HG03066 (cell line): ENCODE results near the gene BHLHA9.

ENCODE experiments used
- ATAC-seq: cut with Tn5 transposase; IDR thresholded peaks from one replicate; pipeline ENCODE4 v1.9.1; 2021; ENCODE audit warnings: low read depth; ENCODE audit not compliant: unreplicated experiment

BHLHA9 gene

DNA sequence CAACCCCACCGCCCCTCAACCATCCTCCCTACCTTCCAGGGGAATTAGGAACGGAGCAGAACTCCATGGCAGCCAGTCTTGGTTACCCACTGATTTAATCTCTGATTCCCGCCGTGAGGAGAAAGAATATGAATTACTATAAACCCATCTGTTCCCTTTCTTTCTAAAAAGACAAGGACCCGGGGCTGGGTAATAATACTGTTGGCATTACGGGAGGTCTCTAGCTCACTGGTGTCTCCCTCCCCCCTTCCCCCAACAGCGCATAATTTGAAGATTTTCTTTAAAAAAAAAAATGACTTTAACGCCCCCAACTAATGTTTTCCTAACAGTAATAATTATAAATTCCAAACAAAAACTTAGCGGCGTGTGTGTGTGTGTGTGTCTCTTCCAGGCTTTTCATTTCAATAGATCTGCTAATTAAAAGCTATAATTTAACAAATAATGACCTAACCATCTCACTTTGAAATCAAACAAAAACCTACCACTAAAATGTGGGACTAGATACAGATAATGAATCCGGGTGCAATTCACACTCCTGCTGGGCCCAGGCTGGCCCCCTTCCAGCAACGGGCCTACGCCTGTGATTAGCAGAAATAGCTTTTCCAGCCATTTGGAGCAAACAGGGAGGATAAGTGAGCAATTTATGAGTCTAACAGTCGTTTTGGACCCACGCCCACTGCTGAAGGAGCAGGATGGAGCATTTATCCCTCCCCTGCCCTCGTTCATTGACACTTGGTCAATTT, 18.2 kb upstream of the BHLHA9 start:
- ATAC-seq = no peak

DNA sequence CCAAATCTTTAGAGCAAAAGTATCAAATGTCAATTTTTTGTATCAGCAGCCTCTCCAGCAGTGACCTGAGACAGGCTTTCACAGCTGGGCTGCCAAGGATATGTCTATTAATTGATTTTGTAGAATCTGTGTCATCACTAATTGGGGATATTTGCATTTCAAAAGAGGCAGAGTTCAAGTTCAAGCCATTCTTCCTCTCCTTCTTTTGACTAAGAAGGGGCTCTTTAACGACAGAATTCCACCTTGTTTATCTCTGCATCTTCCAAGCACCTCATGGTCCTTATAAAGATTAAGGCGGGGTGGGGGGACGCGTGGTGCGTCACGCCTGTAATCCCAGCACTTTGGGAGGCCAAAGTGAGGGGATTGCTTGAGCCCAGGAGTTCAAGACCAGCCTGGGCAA, 15.2 kb upstream of the BHLHA9 start:
- ATAC-seq = no peak

DNA sequence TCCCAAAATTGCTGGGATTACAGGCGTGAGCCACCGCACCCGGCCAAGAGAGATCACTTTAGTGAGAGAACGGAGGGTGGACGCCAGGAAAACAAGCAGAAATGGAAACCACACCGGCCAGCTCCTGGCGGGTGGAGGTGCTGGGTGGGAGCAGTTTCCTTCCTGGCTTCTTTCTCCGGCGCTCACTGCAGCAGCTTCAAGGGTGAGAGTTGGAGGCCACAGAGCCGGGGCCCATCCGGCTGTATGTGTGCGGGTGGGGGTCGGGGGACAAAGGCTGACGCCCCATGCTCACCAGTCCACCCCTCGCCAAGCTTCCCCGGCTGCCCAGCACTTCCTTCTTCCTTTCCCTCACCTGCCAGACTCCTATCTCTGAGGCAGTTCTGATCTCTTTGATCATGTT, 13.5 kb upstream of the BHLHA9 start:
- no peak for ATAC-seq

DNA sequence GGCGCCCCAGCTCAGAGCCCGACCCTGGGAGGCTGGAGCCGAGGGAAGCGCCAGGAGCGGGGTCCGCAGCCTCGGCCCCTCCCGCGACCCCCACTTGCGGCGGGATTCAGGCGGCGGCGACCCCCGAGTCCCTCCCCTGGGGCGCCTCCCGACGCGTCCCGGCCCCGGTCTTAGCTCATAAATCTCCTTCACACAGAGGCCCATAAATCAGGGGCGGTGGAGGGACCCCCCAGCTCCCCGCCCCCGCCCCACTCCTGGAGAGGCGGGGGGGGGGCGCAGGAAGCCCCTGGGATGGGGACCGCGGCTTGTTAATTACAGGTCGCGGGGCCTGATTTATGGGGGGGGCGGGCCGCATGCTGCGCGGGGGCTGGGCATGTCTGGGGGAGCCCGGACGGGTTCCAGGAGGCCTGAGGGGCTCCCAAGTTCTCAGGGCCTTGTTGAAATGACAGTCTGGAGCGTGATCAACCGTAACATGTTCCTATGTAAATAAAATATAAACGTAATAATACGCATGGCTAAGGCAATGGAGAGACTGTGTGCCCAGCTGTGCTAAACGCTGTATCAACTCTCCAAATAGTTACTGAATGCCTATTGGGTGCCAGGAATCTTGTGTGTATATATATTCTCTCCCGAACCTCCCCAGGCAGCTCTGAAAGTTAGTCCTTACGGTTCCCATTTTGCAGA, 10.0 kb upstream of the BHLHA9 start:
- no peak for ATAC-seq

DNA sequence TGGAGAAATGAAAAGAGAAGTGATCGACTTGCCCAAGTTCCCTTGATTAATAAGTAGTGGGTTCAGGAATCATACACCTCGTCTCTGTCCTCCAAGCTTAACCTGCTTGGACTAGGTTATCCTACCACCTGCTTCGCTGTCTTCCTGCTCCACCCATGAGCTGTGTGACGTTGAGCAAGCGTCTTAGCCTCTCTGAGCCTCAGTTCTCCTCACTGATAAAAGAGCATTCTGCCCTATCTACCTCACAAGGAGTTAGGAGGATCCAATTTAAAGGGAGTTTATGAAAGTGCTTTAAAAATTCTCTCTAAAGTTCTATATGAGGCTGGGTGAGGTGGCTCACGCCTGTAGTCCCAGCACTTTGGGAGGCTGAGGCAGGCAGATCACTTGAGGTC, 9.5 kb upstream of the BHLHA9 start:
- no peak for ATAC-seq

DNA sequence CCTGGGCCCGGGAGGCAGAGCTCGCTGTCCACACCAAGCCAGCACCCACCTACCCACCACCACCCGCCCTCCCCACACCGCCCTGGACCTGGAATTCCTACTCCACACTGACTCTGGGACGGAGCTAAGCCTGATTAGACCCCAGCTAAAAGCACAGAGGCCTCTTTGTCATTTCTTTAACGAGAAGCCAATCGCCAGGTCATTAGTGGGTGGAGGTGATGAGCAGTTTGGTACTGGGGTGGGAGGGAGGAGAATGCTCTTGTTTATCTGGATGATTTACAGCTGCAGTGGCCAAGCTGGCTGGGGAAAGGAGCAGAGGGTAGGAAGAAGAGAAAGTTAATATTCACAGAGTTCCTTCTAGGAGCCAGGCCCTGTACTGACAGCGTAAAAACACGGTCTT, 6.0 kb upstream of the BHLHA9 start:
- no peak for ATAC-seq

DNA sequence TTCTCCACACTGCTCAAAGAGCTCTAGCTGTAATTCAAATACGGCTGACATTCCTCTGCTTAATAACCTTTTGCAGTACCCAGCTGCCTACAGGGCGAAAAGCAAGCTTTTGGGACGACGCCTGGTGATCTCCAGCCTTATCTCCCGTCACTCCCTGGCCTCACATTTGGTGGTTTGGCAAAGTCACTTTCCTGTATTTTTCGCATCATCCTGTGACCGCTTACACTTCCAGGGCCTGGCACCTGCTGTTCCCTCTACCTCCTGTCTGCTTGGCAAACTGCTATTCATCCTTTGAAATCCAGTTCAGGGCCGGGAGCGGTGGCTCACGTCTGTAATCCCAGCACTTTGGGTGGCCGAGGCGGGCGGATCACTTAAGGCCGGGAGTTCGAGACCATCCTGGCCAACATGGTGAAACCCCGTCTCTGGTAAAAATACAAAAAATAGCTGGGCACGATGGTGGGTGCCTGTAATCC, 2.7 kb upstream of the BHLHA9 start:
- ATAC-seq = no peak

DNA sequence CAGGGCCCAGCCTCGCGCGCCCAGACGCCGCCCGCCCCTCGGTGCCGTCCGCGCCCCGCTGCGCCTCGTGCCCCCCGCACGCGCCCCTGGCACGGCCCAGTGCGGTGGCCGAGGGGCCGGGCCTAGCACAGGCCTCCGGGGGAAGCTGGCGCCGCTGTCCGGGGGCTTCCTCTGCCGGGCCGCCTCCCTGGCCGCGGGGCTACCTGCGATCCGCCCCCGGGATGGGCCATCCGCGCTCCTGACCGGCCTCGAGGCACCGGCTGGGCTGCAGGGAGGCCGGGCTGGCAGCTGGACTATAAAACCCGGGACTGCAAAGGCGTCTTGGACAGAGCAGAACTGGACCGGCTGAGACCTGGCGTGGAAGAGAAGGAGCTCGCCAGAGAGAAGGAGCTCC, 783 bp downstream of the BHLHA9 start:
- no peak for ATAC-seq

DNA sequence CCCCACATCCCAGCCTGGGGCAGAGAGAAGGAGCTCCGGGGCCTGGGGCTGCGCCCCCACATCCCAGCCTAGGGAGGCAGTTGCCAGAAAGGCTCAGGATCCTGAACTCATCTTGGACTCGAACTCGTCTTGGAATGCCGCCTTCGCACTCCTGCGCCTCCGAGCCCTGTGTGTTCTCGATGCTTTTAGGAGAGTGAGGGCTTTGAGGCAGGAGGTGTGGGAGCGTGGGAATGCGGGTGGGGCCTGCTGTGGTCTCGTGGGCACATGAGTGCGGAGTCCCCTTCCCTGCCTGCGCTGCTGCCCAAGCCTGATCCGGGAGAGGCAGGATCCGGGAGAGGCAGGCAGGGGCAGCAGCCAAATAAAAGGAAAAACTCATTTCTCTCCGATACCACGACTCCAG, 1.2 kb downstream of the BHLHA9 start:
- ATAC-seq = no peak

DNA sequence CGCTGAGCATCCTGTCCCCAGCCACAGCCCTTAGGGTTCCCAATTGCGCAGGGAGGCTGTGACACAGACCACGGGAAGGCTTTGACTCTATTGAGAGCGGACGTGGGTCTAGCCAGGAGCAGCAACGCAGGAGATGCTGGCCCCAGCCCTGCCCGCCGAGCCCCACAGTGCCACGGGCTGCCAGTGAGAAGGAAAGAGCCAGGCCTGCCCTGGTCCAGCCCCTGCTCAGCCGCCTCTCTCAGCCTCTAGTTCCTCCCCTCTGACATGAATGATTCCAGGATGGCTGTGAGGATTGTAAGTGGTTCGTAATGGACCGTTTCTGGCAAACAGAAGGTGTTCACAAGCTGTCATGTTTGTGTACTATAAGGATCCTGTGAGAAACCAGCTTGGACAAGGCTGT, 2.5 kb downstream of the BHLHA9 start:
- ATAC-seq = no peak

DNA sequence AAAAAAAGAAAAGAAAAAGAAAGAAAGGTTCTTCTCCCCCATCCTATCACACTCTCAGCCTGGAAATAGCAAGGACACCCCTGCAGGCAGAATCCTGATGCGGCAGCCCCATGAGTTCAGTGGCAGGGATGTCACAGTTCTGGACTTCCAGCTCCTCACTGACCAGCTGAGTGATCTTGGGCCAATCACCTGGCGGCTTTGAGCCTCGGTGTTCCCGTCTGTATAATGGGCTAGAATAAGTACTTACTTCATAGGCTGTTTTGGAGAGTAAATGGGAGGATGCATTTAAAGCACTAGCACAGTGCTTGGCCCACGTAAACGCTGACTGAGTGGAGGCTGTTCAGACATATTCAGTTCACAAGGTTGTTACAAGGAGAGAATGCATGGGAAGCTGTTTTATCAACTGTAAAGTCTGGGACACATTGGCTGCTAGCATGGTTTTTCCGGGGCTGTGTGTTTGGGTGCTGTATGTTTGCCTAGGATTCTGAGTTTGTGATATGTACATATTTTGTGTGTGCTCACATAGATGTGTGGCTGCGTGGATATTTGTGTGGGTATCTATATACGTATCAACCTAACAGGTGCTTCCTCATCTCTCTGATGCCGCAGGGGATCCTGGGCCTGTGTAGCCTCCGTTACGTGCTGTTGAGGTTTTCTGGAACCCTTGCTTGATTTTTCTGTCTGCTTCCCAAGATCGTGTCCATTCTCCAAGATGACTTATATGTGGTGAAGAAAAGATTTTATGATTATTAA, 3.4 kb downstream of the BHLHA9 start:
- no peak for ATAC-seq

DNA sequence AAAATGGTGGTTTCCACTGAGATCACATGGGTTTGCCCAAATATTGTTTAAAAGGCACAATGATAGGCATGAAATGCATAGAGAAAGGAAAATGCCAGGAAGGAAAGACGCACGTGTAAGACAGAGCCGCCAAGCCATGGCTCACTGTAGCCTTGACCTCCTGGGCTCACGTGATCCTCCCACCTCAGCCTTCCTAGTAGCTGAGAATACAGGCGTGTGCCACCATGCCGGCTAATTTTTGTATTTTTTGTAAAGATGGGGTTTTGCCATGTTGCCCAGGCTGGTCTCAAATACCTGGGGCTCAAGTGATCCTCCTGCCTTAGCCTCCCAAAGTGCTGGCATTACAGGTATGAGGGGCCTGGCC, 4.0 kb downstream of the BHLHA9 start:
- no peak for ATAC-seq

DNA sequence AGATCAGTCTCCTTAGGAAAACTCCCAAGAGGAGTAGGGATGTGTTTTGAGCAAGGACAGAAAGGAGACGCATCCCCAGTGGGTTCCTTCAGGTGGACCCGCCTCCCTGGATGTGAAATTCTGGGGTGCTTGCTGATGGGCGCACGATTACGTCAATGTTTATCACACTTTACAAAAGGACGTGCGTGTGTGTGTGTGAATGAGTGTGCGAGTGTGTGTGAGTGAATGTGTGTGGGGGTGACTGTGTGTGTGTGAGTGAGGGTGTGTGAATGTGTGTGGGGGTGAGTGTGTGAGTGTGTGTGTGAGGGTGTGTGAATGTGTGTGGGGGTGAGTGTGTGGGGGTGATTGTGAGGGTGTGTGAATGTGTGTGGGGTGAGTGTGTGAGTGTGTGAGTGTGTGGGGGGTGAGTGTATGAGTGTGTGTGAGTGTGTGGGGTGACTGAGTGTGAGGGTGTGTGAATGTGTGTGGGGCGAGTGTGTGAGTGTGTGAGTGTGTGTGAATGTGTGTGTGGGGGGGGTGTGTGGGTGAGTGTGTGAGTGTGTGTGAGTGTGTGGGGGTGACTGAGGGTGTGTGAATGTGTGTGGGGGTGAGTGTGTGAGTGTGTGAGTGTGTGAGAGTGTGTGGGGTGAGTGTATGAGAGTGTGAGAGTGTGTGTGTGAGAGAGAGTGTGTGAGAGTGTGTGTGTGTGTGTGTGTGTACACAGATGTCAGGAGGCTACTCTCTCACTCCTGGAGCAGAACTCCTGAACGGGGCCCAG, 5.1 kb downstream of the BHLHA9 start:
- no peak for ATAC-seq

DNA sequence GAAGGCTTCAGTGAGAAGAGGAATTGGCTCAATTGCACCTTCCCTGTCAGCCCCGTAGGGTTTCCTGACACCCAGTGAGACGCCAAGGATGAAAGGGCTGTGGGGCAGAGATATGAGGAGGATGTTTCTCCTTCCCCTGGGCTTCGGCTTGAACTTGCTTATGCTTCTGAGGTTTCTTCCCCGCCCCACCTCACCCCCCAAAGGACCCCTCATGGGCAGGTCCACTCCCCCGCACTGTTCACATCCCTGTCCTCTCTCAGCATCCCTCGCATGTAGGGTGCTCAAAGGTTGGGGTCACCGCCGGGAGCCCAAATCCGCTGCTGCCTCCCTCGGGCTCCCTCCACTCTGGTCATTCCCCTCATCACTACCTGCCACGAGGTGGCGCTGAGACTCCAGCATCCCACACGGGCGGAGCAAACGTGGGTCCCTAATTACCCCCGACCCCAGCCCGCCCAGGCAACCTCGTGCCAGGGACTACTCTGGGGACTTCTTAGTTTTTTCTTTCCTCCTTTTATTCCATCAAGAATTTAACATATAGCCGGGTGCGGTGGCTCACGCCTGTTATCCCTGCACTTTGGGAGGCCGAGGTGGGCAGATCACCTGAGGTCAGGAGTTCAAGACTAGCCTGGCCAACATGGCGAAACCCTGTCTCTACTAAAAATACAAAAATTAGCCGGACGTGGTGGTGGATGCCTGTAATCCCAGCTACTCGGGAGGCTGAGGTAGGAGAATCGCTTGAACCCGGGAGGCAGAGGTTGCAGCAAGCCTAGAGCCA, 5.9 kb downstream of the BHLHA9 start:
- no peak for ATAC-seq

DNA sequence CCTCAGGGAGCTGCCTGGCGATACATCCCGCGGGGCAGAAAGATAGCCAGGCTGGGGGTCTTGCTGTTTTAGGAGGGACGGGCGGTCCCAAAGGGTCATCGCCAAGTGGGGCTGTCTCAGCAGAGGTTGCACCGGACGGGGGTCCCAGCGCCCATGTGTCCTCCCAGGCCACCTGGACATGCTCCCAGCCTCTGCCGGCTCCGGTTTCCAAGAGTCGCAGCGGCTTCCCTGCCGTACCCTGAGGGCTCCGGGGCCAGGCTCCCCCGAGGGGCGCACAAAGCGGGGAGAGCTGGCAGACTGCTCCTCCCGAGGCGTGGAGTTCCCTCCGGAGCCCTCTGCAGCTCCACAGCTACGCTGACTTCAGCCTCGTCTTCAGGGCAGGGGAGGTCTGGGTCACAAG, 10.4 kb downstream of the BHLHA9 start:
- ATAC-seq = no peak

DNA sequence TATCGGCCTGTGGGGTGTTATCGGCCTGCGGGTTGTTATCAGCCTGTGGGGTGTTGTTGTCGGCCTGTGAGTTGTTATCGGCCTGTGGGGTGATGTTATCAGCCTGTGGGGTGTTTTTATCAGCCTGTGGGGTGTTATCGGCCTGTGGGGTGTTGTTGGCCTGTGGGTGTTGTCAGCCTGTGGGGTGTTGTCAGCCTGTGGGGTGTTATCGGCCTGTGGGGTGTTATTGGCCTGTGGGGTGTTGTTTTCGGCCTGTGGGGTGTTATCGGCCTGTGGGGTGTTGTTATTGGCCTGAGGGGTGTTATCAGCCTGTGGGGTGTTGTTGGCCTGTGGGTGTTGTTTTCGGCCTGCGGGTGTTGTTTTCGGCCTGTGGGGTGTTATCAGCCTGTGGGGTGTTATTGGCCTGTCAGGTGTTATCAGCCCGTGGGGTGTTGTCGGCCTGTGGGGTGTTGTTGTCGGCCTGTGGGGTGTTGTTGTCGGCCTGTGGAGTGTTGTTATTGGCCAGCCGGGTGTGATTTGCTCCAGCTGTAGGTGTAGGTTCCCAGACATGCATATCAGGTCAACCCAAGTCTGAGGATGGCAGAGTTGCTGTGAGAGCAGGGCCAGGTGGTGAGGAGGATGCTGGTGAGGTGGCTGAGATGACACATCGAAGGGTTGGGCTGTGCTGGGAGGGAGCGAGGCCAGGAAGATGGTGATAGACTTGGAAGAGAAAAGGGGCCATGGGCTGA, 16.3 kb downstream of the BHLHA9 start:
- no peak for ATAC-seq

DNA sequence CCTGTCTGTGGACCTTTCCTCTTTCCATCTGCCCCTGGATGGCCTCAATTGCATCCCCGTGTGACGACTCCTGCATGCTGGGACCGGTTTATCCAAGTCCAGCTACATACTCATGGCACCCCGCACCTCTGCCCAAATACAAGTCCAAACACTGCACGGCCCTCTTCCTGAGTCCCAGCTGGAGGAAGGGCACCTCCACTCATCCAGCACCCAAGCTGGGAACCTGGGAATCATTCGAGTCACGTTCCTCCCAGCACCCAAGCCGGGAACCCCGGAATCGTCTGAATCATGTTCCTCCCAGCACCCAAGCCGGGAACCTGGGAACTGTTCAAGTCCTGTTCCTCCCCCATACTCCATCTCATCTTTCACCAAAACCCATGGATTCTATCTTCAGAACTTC, 19.5 kb downstream of the BHLHA9 start:
- ATAC-seq = no peak

DNA sequence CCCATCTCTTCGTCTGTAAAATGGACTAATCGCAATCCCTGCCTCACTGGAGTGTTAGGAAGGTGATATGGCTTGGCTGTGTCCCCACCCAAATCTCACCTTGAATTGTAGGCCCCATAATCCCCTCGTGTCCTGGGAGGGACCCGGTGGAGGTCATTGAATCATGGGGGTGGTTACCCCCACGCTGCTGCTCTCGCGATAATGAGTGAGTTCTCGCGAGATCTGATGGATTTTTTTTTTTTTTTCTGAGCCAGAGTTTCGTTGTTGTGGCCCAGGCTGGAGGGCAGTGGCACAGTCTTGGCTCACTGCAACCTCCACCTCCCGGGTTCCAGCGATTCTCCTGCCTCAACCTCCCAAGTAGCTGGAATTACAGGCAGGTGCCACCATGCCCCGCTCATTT, 20.4 kb downstream of the BHLHA9 start:
- ATAC-seq = no peak

DNA sequence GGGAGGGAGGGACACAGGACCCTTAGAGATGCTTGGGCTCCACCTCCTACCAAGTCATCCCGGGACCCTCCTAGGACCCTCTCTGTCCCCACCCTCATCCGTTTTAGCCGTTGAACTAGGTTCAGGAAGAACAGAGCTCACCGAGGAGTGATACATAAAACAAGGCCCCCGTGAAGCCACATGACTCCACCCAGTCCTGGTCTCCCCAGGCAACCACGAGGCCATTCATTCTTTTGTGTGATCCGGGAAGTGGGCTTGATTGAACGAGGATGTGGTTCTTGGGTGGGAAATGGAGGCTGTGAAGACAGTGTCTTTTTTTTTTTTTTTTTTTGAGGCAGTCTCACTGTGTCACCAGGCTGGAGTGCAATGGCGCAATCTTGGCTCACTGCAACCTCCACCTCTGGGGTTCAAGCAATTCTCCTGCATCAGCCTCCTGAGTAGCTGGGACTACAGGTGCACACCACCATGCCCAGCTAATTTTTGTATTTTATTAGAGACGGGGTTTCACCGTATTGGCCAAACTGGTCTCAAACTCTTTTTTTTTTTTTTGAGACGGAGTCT, 24.0 kb downstream of the BHLHA9 start:
- ATAC-seq = no peak
